Activated CD8-positive, alpha-beta T cell treated with anti-CD3 and anti-CD28 coated beads for 36 hours (primary cell): Measurements from ENCODE around the gene COMMD3. TPM values are rescaled to one million over a fixed set of nuclear protein-coding genes. Genes with fewer than 3 reads are reported as not detected.

Experiments used
- ATAC-seq: fragments of 200-7000 bp; cut with Tn5 transposase; one replicate; pipeline ENCODE4 v1.10.0; 2021; ENCODE audit warnings: mild to moderate bottlenecking, moderate library complexity
- CTCF ChIA-PET: fragments of 350-600 bp; sonication (Branson Sonifier 250); formaldehyde crosslinking; loops from one replicate; lab custom pipeline; 2021; ENCODE audit warnings: antibody characterized with exemption; lab: Charles Lee
- POLR2A ChIA-PET: fragments of 350-600 bp; sonication (Branson Sonifier 250); formaldehyde crosslinking; loops from one replicate; lab custom pipeline; 2021; ENCODE audit warnings: antibody characterized with exemption; lab: Charles Lee
- DNase-seq: peaks from one replicate; pipeline ENCODE4 v3.0.0-alpha.2; 2020
- H3K27ac Mint-ChIP-seq: one replicate; pipeline ENCODE4 v1.8.0; 2021; ENCODE audit warnings: mild to moderate bottlenecking, mixed read lengths
- H3K27me3 Mint-ChIP-seq: one replicate; pipeline ENCODE4 v1.8.0; 2021; ENCODE audit warnings: mixed read lengths
- H3K36me3 Mint-ChIP-seq: one replicate; pipeline ENCODE4 v1.8.0; 2021; ENCODE audit warnings: low read depth, mixed read lengths
- H3K4me1 Mint-ChIP-seq: one replicate; pipeline ENCODE4 v1.8.0; 2021; ENCODE audit warnings: low read depth, mixed read lengths
- H3K4me3 Mint-ChIP-seq: one replicate; pipeline ENCODE4 v1.8.0; 2021; ENCODE audit warnings: mild to moderate bottlenecking, moderate library complexity, mixed read lengths
- H3K9me3 Mint-ChIP-seq: one replicate; pipeline ENCODE4 v1.8.0; 2021; ENCODE audit warnings: mixed read lengths
- intact Hi-C: fragments of 100-400 bp; cut with micrococcal nuclease; formaldehyde crosslinking; loops from one replicate; pipeline ENCODE4 v1.10.0; 2022
- total RNA-seq, 2 experiments: library from RNA; stranded (reverse); gene quantifications; one replicate each; pipeline ENCODE4 v1.2.3, GENCODE V29; 2021
- TF ChIP-seq, protein P1 (sequence below): fragments of 200-600 bp; IDR thresholded peaks from one replicate; pipeline ENCODE4 v1.8.0; 2022; ENCODE audit warnings: antibody characterized with exemption, mild to moderate bottlenecking

Gene COMMD3
- total RNA-seq, 2 experiments from 2014 or later, result 64.7 to 68.7 TPM

DNA sequence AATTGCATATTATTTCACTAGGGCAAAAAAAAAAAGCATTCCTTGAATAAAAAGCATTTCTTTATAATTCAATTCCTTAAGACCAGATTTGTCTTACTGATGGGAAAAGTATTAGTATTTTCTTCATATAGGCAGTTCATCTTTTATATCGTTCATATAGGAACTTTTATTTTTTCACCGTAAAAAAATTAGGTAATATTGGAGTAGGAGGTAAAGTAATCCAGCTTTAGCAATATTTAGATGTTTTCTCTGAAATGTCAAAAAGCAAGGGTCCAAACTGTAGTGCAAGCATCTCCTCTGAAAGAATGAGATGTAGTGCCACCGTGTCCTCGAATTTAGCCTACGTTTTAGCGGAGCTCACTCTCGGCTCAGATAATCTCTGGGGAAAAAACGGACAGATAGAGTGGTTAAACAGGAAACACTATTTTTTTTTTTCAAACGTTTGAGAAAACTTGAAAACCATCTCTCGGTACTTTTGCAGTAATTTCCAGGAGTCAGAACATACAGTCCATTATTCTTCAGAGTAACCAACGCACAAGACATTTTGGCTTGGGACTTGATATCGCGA, 23.7 kb downstream of the COMMD3 start:
- ATAC-seq (peak; percentile 9), DNase-seq (no peak)
- Mint-ChIP-seq H3K27me3 (peaks cover 65% of the 10 kb centered on the region), H3K4me3 (peak overlapping the region; percentile 76), H3K4me1 (peaks cover 30% of the 10 kb centered on the region), H3K27ac (peak overlapping the region; percentile 79), H3K36me3 (peaks cover 7% of the 10 kb centered on the region), H3K9me3 (peaks cover 3% of the 10 kb centered on the region)
- POLR2A ChIA-PET, result interaction anchor here (0.6 to 1.2 kb wide), 6 partner anchors 10 to 651 kb away, joined by 3 to 5 read pairs (median 4); partner anchors contain the start of gene COMMD3
- TF ChIP-seq, protein P1, sequence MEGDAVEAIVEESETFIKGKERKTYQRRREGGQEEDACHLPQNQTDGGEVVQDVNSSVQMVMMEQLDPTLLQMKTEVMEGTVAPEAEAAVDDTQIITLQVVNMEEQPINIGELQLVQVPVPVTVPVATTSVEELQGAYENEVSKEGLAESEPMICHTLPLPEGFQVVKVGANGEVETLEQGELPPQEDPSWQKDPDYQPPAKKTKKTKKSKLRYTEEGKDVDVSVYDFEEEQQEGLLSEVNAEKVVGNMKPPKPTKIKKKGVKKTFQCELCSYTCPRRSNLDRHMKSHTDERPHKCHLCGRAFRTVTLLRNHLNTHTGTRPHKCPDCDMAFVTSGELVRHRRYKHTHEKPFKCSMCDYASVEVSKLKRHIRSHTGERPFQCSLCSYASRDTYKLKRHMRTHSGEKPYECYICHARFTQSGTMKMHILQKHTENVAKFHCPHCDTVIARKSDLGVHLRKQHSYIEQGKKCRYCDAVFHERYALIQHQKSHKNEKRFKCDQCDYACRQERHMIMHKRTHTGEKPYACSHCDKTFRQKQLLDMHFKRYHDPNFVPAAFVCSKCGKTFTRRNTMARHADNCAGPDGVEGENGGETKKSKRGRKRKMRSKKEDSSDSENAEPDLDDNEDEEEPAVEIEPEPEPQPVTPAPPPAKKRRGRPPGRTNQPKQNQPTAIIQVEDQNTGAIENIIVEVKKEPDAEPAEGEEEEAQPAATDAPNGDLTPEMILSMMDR, result no peak
- intact Hi-C loops, result loop anchor here (10.0 kb wide), 1 partner anchor 645 kb away; no protein-coding TSS in a partner anchor
- CTCF ChIA-PET, result interaction anchor here (0.6 to 1.4 kb wide), 4 partner anchors 10 to 327 kb away, joined by 3 to 6 read pairs (median 4); no protein-coding TSS in a partner anchor

DNA sequence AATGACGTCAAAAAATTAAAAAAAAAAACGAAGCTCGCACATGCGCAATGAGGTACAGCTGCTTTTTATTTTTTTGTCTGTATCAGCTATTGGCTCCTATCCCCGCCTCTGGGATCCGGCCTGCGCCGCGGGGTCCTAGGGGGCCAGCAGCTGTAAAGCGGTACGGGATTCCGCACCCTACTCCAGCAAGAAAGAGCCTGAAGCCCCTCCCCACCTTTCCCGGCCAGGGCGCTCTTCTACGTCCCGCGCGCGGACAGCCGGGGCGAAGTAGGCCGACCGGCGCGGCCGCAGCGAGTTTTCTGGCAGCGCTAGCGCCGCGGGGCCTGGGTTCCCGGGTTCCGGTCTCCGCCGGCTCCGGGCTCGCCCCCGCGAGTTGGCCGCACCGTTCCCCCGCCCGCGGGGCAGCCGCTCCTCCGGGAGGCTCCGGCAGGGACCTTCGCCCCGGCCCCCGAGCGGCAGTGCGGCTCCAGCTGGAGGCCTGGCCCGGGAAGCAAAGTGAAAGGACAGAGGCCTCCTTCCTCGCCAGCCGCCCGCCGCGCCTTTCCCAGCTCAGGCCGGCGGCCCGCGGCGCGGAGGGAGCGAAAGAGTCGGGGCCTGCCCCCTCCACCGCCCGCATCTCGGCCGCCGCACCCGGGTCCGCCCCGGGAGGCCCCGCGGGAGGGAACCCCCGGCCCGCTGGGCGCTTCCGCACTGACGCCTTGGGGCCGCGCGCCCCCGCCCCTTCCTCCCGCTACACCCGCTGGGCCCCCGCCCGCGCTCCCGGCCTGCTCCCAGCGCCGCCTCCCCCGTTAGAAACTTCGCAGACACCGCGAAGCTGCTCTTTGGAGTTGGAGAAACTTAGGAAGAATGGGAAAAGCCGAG, 24.4 kb downstream of the COMMD3 start:
- Mint-ChIP-seq H3K4me3 (peak overlapping the region; percentile 76), H3K36me3 (peaks cover 4% of the 10 kb centered on the region), H3K9me3 (peaks cover 4% of the 10 kb centered on the region), H3K27ac (peak overlapping the region; percentile 79), H3K27me3 (peaks cover 66% of the 10 kb centered on the region), H3K4me1 (peaks cover 26% of the 10 kb centered on the region)
- peak; percentile 65 for DNase-seq
- intact Hi-C loops, result loop anchor here (10.0 kb wide), 1 partner anchor 644 kb away; no protein-coding TSS in a partner anchor
- ChIA-PET CTCF (interaction anchor here (0.8 to 1.4 kb wide), 4 partner anchors 9 to 110 kb away, joined by 3 to 6 read pairs (median 3); no protein-coding TSS in a partner anchor), POLR2A (interaction anchor here (0.6 to 1.2 kb wide), 6 partner anchors 9 to 651 kb away, joined by 3 to 5 read pairs (median 3); partner anchors contain the start of gene COMMD3)
- peak; percentile 55 for ATAC-seq
- TF ChIP-seq, protein P1, result no peak

DNA sequence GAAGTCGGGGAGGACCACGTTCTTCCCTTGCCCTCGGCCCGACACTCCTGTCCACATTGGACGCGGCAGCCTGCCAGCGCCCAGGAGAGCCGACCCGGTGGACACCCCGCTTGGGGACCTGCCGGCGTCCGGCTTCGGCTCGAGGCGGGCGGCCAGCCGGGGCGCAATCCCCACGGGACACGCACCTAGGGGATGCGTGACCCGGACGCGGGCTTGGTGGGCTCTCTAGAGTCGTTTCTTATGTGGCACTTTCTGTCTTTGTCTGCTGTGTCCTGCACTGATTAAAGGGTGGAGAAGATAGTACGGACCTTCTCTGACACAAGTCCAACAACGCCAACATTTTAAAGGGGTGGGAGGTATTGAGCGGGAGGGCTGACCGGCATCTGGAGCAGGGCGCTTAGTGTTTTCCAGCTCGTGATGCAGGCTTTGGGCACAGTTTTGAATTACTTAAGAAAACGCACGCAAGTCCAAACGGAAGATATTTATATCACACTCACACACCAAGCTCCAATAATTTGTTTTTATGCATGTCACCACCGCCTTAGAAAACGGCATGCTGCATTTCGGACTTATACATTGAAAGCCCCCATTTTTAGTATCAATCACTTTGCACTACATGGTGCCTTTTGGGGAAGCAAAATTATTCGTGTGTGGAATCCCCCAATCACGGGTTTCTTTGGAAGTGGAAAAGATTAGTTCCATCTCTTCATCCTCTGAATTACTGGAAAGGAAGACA, 25.2 kb downstream of the COMMD3 start:
- Mint-ChIP-seq H3K27me3 (peaks cover 71% of the 10 kb centered on the region), H3K36me3 (peaks cover 5% of the 10 kb centered on the region), H3K4me3 (peak overlapping the region; percentile 76), H3K4me1 (peaks cover 28% of the 10 kb centered on the region), H3K27ac (peak overlapping the region; percentile 52), H3K9me3 (peaks cover 6% of the 10 kb centered on the region)
- no peak for DNase-seq
- ATAC-seq, result no peak
- intact Hi-C loops, result loop anchor here (10.0 kb wide), 1 partner anchor 643 kb away; no protein-coding TSS in a partner anchor
- TF ChIP-seq, protein P1, result no peak
- ChIA-PET CTCF (interaction anchor here (1.0 to 1.4 kb wide), 2 partner anchors 9 to 88 kb away, joined by 3 to 6 read pairs; no protein-coding TSS in a partner anchor), POLR2A (interaction anchor here (0.7 to 1.2 kb wide), 2 partner anchors 8 to 25 kb away, joined by 3 to 5 read pairs; no protein-coding TSS in a partner anchor)

DNA sequence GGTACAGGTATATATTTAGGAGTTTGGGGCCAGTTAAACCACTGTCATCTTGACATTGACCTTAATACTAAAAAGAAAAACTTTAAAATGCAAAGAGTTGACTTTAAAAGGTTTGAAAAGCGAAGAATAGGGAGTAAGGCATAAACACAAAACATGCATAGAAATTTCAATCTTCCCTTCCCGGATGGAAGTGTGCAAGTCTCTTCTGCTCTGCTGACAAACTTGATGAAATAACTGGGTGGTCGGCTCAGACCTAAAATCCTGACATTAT, 25.7 kb downstream of the COMMD3 start:
- Mint-ChIP-seq H3K27ac (no peak overlapping the region), H3K4me3 (peak overlapping the region; percentile 76), H3K36me3 (peaks cover 6% of the 10 kb centered on the region), H3K4me1 (peaks cover 25% of the 10 kb centered on the region), H3K27me3 (peaks cover 70% of the 10 kb centered on the region), H3K9me3 (peaks cover 8% of the 10 kb centered on the region)
- ATAC-seq, result no peak
- ChIA-PET POLR2A (no interaction called here), CTCF (no interaction called here)
- DNase-seq, result no peak
- TF ChIP-seq, protein P1, result no peak
- intact Hi-C loops, result loop anchor here (10.0 kb wide), 1 partner anchor 643 kb away; no protein-coding TSS in a partner anchor
